Liver (tissue), 9 donors: ENCODE results near the gene DOK5. TPM values are rescaled to one million over a fixed set of nuclear protein-coding genes. Genes with fewer than 3 reads are reported as not detected.

Source experiments
- DNase-seq: peaks from one replicate; pipeline ENCODE4 v3.0.0-alpha.2; 2017; ENCODE audit warnings: low spot score
- H3K27ac ChIP-seq, 2 donors: one replicate each; pipeline ENCODE4 v1.7.0; 2013; ENCODE audit warnings: inconsistent platforms in 2 of 2, low read length in 2 of 2, control low read depth in 1 of 2, low read depth in 1 of 2, mild to moderate bottlenecking in 1 of 2
- H3K27me3 ChIP-seq, 4 donors: one replicate each; pipeline versions ENCODE4 v1.6.1 to v1.7.0; 2013; ENCODE audit warnings: low read length in 3 of 4, inconsistent platforms in 1 of 4, mild to moderate bottlenecking in 1 of 4, moderate library complexity in 1 of 4; ENCODE audit not compliant: control insufficient read depth in 4 of 4, insufficient read depth in 4 of 4
- H3K36me3 ChIP-seq, 4 donors: one replicate each; pipeline versions ENCODE4 v1.6.1 to v1.7.0; 2013; ENCODE audit warnings: low read length in 3 of 4, mild to moderate bottlenecking in 3 of 4, low read depth in 1 of 4, moderate library complexity in 1 of 4; ENCODE audit not compliant: control insufficient read depth in 4 of 4, insufficient read depth in 3 of 4
- H3K4me1 ChIP-seq, 4 donors: one replicate each; pipeline versions ENCODE4 v1.6.1 to v1.7.0; 2013; ENCODE audit warnings: low read length in 3 of 4, mild to moderate bottlenecking in 3 of 4, moderate library complexity in 1 of 4; ENCODE audit not compliant: control insufficient read depth in 4 of 4, insufficient read depth in 4 of 4
- H3K4me3 ChIP-seq, 3 donors: one replicate each; pipeline versions ENCODE4 v1.6.1 to v1.7.0; 2013; ENCODE audit warnings: low read length in 3 of 3, control low read depth in 1 of 3, low read depth in 1 of 3, mild to moderate bottlenecking in 1 of 3
- H3K9ac ChIP-seq, 2 donors: one replicate each; pipeline ENCODE4 v1.7.0; 2013; ENCODE audit warnings: low read length in 2 of 2, mild to moderate bottlenecking in 2 of 2, moderate library complexity in 2 of 2, control low read depth in 1 of 2, low read depth in 1 of 2
- H3K9me3 ChIP-seq, 4 donors: one replicate each; pipeline versions ENCODE4 v1.6.1 to v1.7.0; 2013; ENCODE audit warnings: low read length in 3 of 4; ENCODE audit not compliant: control insufficient read depth in 4 of 4
- ATF3 ChIP-seq: IDR thresholded peaks from 2 replicates; pipeline ENCODE4 v1.6.1; 2016; ENCODE audit warnings: antibody characterized with exemption
- CTCF ChIP-seq: fragments of 150-350 bp; IDR thresholded peaks from 2 replicates; pipeline ENCODE4 v1.5.1; 2017; ENCODE audit warnings: improper control_type of control experiment, low read depth, low read length; ENCODE audit not compliant: missing input control
- EGR1 ChIP-seq, 2 donors: IDR thresholded peaks; 2 replicates each; pipeline ENCODE4 v1.6.1; 2016 to 2018; ENCODE audit warnings: antibody characterized with exemption in 2 of 2, low read depth in 2 of 2
- GABPA ChIP-seq, 2 donors: IDR thresholded peaks in 1 of 2; conservative IDR thresholded peaks in 1 of 2; 2 replicates each; pipeline ENCODE4 v1.6.1; 2016; ENCODE audit warnings: antibody characterized with exemption in 2 of 2, mild to moderate bottlenecking in 1 of 2, moderate library complexity in 1 of 2
- HNF4A ChIP-seq, 2 donors: conservative IDR thresholded peaks; 2 replicates each; pipeline ENCODE4 v1.6.1; 2016; ENCODE audit warnings: antibody characterized with exemption in 2 of 2, mild to moderate bottlenecking in 2 of 2
- MAX ChIP-seq: IDR thresholded peaks from 2 replicates; pipeline ENCODE4 v1.6.1; 2016; ENCODE audit warnings: antibody characterized with exemption
- NR2F2 ChIP-seq: IDR thresholded peaks from 2 replicates; pipeline ENCODE4 v1.6.1; 2016; ENCODE audit warnings: antibody characterized with exemption
- RAD21 ChIP-seq, 2 donors: IDR thresholded peaks; 2 replicates each; pipeline ENCODE4 v1.6.1; 2016; ENCODE audit warnings: antibody characterized with exemption in 2 of 2, mild to moderate bottlenecking in 2 of 2
- REST ChIP-seq: IDR thresholded peaks from 2 replicates; pipeline ENCODE4 v1.6.1; 2016; ENCODE audit warnings: antibody characterized with exemption, mild to moderate bottlenecking
- RXRA ChIP-seq, 2 donors: IDR thresholded peaks; 2 replicates each; pipeline ENCODE4 v1.6.1; 2017 to 2018; ENCODE audit warnings: antibody characterized with exemption in 2 of 2, mild to moderate bottlenecking in 1 of 2
- SP1 ChIP-seq: IDR thresholded peaks from 2 replicates; pipeline ENCODE4 v1.6.1; 2018; ENCODE audit warnings: antibody characterized with exemption, mild to moderate bottlenecking
- TAF1 ChIP-seq: conservative IDR thresholded peaks from 2 replicates; pipeline ENCODE4 v1.6.1; 2016; ENCODE audit warnings: antibody characterized with exemption, mild to moderate bottlenecking
- WGBS: extraction: QIAGEN DNeasy Blood & Tissue Kit; methylation state at CpG from one replicate; pipeline ENCODE4 v1.1.7; 2013; 5-methylcytosine and 5-hydroxymethylcytosine counted together
- polyA plus RNA-seq, 2 donors: library from polyadenylated mRNA; stranded (reverse) in 1 of 2; unstranded in 1 of 2; fragments of 200-250 nt in 1 of 2; fragments of >200 nt in 1 of 2; fragmentation: Nextera tagmentation in 1 of 2; extraction: Ambion mirVana in 1 of 2; gene quantifications; one replicate each; pipeline versions ENCODE4 v1.2.1 to v1.2.3, GENCODE V29; 2013 to 2015
- total RNA-seq, 2 donors: library from RNA; depleted of rRNA; stranded (reverse); fragments of >200 nt; gene quantifications; one replicate each; pipeline ENCODE4 v1.2.3, GENCODE V29; 2014
- donor health status: healthy.
- donor health status: healthy.
- donor health status: healthy.
- donor health status: healthy.
- donor health status: healthy.

Gene DOK5
- total and polyA plus RNA-seq, 4 donors = 0.05 to 0.16 (median 0.09) TPM

GRCh38 chr20:54688476-54688875, 213.1 kb downstream of the DOK5 start:
- Histone ChIP-seq H3K27ac (no peak overlapping the region), H3K27me3 (peaks cover 0 to 3% (median 0%) of the 10 kb centered on the region in 4 donors), H3K4me1 (no peaks in the 10 kb centered on the region), H3K9me3 (no peaks in the 10 kb centered on the region), H3K9ac (no peak overlapping the region), H3K36me3 (peaks cover 0 to 2% (median 0%) of the 10 kb centered on the region in 4 donors), H3K4me3 (no peak overlapping the region)
- TF ChIP-seq EGR1 (IDR thresholded peaks at IDR 0.05; ENCODE audit: low read depth in 2 of 2) (no peak), ATF3 (no peak), HNF4A (conservative IDR thresholded peaks at IDR 0.05) (no peak), RXRA (IDR thresholded peaks at IDR 0.05) (no peak), NR2F2 (no peak), TAF1 (no peak), GABPA (IDR thresholded peaks at IDR 0.05 in 1 of 2, conservative IDR thresholded peaks at IDR 0.05 in 1 of 2) (no peak), REST (no peak), MAX (no peak), CTCF (no peak), SP1 (no peak), RAD21 (IDR thresholded peaks at IDR 0.05) (no peak)
- DNase-seq = no peak
- WGBS = 71% methylated on average over 1 of the region's 1 CpG

GRCh38 chr20:54690323-54690722, 214.9 kb downstream of the DOK5 start:
- Histone ChIP-seq H3K36me3 (no peaks in the 10 kb centered on the region), H3K4me3 (no peak overlapping the region), H3K9ac (no peak overlapping the region), H3K9me3 (no peaks in the 10 kb centered on the region), H3K27me3 (peaks cover 0 to 4% (median 0%) of the 10 kb centered on the region in 4 donors), H3K4me1 (no peaks in the 10 kb centered on the region), H3K27ac (no peak overlapping the region)
- no peak for TF ChIP-seq HNF4A (conservative IDR thresholded peaks at IDR 0.05)
- no peak for TF ChIP-seq ATF3
- WGBS = 63% methylated on average over 3 of the region's 3 CpGs
- no peak for DNase-seq
